ENCODE measurements around the gene KMT2A.

DNA sequence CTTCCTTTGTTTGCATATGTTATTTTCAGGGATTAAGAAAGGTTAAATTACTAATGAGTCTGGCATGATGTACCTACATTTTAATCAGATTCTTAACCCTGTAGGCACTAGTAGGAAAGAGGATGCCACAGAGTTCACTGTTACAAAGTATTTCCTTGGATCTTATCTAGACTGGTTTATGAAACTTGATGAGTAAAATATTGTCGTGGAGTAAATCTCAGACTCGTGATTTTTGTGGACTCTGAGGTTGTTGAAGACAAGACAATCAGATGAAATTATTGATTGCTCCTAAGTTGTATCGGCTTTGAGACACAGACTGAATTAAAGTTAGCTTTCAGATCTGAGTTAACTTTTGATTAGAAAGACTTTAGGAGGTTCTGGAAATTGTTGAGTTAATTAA, 6.0 kb downstream of the KMT2A start:
- TF ChIP-seq, protein P1, sequence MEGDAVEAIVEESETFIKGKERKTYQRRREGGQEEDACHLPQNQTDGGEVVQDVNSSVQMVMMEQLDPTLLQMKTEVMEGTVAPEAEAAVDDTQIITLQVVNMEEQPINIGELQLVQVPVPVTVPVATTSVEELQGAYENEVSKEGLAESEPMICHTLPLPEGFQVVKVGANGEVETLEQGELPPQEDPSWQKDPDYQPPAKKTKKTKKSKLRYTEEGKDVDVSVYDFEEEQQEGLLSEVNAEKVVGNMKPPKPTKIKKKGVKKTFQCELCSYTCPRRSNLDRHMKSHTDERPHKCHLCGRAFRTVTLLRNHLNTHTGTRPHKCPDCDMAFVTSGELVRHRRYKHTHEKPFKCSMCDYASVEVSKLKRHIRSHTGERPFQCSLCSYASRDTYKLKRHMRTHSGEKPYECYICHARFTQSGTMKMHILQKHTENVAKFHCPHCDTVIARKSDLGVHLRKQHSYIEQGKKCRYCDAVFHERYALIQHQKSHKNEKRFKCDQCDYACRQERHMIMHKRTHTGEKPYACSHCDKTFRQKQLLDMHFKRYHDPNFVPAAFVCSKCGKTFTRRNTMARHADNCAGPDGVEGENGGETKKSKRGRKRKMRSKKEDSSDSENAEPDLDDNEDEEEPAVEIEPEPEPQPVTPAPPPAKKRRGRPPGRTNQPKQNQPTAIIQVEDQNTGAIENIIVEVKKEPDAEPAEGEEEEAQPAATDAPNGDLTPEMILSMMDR (IDR thresholded peaks at IDR 0.05) = no peak
- TF ChIP-seq POLR2A (IDR thresholded peaks at IDR 0.05) (no peak), EP300 (IDR thresholded peaks at IDR 0.05) (no peak), POLR2AphosphoS5 (IDR thresholded peaks at IDR 0.05) (no peak)

Measured in suprapubic skin (tissue), 4 donors.